Vagina (tissue), 2 donors: Measurements from ENCODE around the gene CD44. TPM values are rescaled to one million over a fixed set of nuclear protein-coding genes. Genes with fewer than 3 reads are reported as not detected.
A peak's percentile ranks its signal among the peaks of the same experiment; 100 is the strongest.

Experiments
- DNase-seq, 2 donors: peaks; one replicate each; pipeline ENCODE4 v3.0.0-alpha.2; 2017; ENCODE audit errors: extremely low spot score in 2 of 2
- H3K27ac ChIP-seq: fragments of 200-600 bp; sonication (generic); one replicate; pipeline ENCODE4 v1.5.1; 2019
- H3K27me3 ChIP-seq: fragments of 200-600 bp; sonication (generic); one replicate; pipeline ENCODE4 v1.5.1; 2019
- H3K36me3 ChIP-seq, 2 donors: fragments of 200-600 bp; sonication (generic); one replicate each; pipeline ENCODE4 v1.5.1; 2017 to 2019
- H3K4me1 ChIP-seq: fragments of 200-600 bp; sonication (generic); one replicate; pipeline ENCODE4 v1.5.1; 2019
- H3K4me3 ChIP-seq, 2 donors: fragments of 200-600 bp; sonication (generic); 1 replicate in 1 of 2; 2 replicates in 1 of 2; pipeline ENCODE4 v1.5.1; 2016 to 2019
- H3K9me3 ChIP-seq: fragments of 200-600 bp; sonication (generic); one replicate; pipeline ENCODE4 v1.5.1; 2019
- CTCF ChIP-seq, 3 experiments: fragments of 450-650 bp in 2 of 3; fragments of 200-600 bp in 1 of 3; sonication (generic) in 1 of 3; IDR thresholded peaks; one replicate each; pipeline ENCODE4 v1.5.1; 2017 to 2019; ENCODE audit warnings: antibody characterized with exemption in 3 of 3, mild to moderate bottlenecking in 2 of 3, moderate library complexity in 2 of 3
- POLR2A ChIP-seq, 2 donors: fragments of 450-650 bp; IDR thresholded peaks; one replicate each; pipeline ENCODE4 v1.6.1; 2017; ENCODE audit warnings: antibody characterized with exemption in 2 of 2, mild to moderate bottlenecking in 2 of 2, moderate library complexity in 2 of 2
- POLR2AphosphoS5 ChIP-seq, 2 donors: sonication (generic); formaldehyde crosslinking; IDR thresholded peaks; one replicate each; pipeline ENCODE4 v1.9.0; 2017; ENCODE audit warnings: antibody characterized with exemption in 2 of 2, mild to moderate bottlenecking in 2 of 2, low read depth in 1 of 2; ENCODE audit not compliant: insufficient read depth in 1 of 2
- intact Hi-C: fragments of 100-400 bp; cut with DNase I; formaldehyde crosslinking; loops from one replicate; pipeline ENCODE4 v1.15.1; 2023
- total RNA-seq: library from RNA; depleted of rRNA; stranded (reverse); fragments of >200 nt; gene quantifications from one replicate; pipeline ENCODE4 v1.2.3, GENCODE V29; 2016

CD44 gene
- total RNA-seq, 1 donor from 2014 or later, result 869 TPM

GRCh38 chr11:35160902-35161597 lies 22.1 kb downstream of the CD44 start:
- Histone ChIP-seq H3K36me3 (no peaks in the 10 kb centered on the region), H3K4me3 (no peak overlapping the region), H3K9me3 (no peaks in the 10 kb centered on the region), H3K4me1 (peaks cover 98% of the 10 kb centered on the region), H3K27ac (peak overlapping the region; percentile 84), H3K27me3 (no peaks in the 10 kb centered on the region)
- no peak for DNase-seq
- intact Hi-C loops, result no loop called here
- no peak for TF ChIP-seq POLR2AphosphoS5 (IDR thresholded peaks at IDR 0.05; ENCODE audit: insufficient read depth in 1 of 2, low read depth in 1 of 2)
- TF ChIP-seq CTCF (IDR thresholded peaks at IDR 0.05), result no peak
- TF ChIP-seq POLR2A (IDR thresholded peaks at IDR 0.05), result no peak

- Histone ChIP-seq H3K27me3 (no peaks in the 10 kb centered on the region), H3K36me3 (no peaks in the 10 kb centered on the region), H3K9me3 (no peaks in the 10 kb centered on the region), H3K27ac (peak overlapping the region; percentile 51), H3K4me3 (no peak overlapping the region), H3K4me1 (peaks cover 100% of the 10 kb centered on the region)
- no peak for DNase-seq
- TF ChIP-seq POLR2AphosphoS5 (IDR thresholded peaks at IDR 0.05; ENCODE audit: insufficient read depth in 1 of 2, low read depth in 1 of 2) (no peak), CTCF (IDR thresholded peaks at IDR 0.05) (no peak), POLR2A (IDR thresholded peaks at IDR 0.05) (no peak)
- intact Hi-C loops, result no loop called here
Measured at GRCh38 chr11:35162745-35163144, 23.8 kb downstream of the CD44 start.

GRCh38 chr11:35163209-35163608 lies 24.2 kb downstream of the CD44 start:
- TF ChIP-seq CTCF (IDR thresholded peaks at IDR 0.05), result no peak
- no peak for TF ChIP-seq POLR2AphosphoS5 (IDR thresholded peaks at IDR 0.05; ENCODE audit: insufficient read depth in 1 of 2, low read depth in 1 of 2)
- TF ChIP-seq POLR2A (IDR thresholded peaks at IDR 0.05), result no peak
- Histone ChIP-seq H3K36me3 (no peaks in the 10 kb centered on the region), H3K9me3 (no peaks in the 10 kb centered on the region), H3K4me3 (no peak overlapping the region), H3K27me3 (no peaks in the 10 kb centered on the region), H3K4me1 (peaks cover 100% of the 10 kb centered on the region), H3K27ac (peak overlapping the region; percentile 51)
- intact Hi-C loops, result no loop called here
- DNase-seq, result no peak

- Histone ChIP-seq H3K27ac (peak overlapping the region; percentile 51), H3K9me3 (no peaks in the 10 kb centered on the region), H3K4me3 (no peak overlapping the region), H3K4me1 (peaks cover 100% of the 10 kb centered on the region), H3K36me3 (no peaks in the 10 kb centered on the region), H3K27me3 (no peaks in the 10 kb centered on the region)
- DNase-seq, result no peak
- intact Hi-C loops, result no loop called here
- TF ChIP-seq POLR2AphosphoS5 (IDR thresholded peaks at IDR 0.05; ENCODE audit: insufficient read depth in 1 of 2, low read depth in 1 of 2) (no peak), POLR2A (IDR thresholded peaks at IDR 0.05) (no peak), CTCF (IDR thresholded peaks at IDR 0.05) (peak in 1 of 3 experiments; percentile 8)
Measured at GRCh38 chr11:35163702-35164496, 24.9 kb downstream of the CD44 start.

GRCh38 chr11:35165030-35165422 lies 26.1 kb downstream of the CD44 start:
- Histone ChIP-seq H3K36me3 (no peaks in the 10 kb centered on the region), H3K27me3 (no peaks in the 10 kb centered on the region), H3K4me1 (peaks cover 100% of the 10 kb centered on the region), H3K4me3 (no peak overlapping the region), H3K9me3 (no peaks in the 10 kb centered on the region), H3K27ac (peak overlapping the region; percentile 87)
- intact Hi-C loops, result no loop called here
- no peak for TF ChIP-seq POLR2A (IDR thresholded peaks at IDR 0.05)
- TF ChIP-seq CTCF (IDR thresholded peaks at IDR 0.05), result no peak
- TF ChIP-seq POLR2AphosphoS5 (IDR thresholded peaks at IDR 0.05; ENCODE audit: insufficient read depth in 1 of 2, low read depth in 1 of 2), result no peak
- DNase-seq, result no peak
